ENCODE measurements around the gene FBXO31. TPM values are rescaled to one million over a fixed set of nuclear protein-coding genes. Genes with fewer than 3 reads are reported as not detected.

The FBXO31 gene
- total and polyA plus RNA-seq, 2 of the 13 experiments (the other 11 are each of a cell fraction or from before 2014, with no cell fraction given) = 92.4 to 101 TPM

DNA sequence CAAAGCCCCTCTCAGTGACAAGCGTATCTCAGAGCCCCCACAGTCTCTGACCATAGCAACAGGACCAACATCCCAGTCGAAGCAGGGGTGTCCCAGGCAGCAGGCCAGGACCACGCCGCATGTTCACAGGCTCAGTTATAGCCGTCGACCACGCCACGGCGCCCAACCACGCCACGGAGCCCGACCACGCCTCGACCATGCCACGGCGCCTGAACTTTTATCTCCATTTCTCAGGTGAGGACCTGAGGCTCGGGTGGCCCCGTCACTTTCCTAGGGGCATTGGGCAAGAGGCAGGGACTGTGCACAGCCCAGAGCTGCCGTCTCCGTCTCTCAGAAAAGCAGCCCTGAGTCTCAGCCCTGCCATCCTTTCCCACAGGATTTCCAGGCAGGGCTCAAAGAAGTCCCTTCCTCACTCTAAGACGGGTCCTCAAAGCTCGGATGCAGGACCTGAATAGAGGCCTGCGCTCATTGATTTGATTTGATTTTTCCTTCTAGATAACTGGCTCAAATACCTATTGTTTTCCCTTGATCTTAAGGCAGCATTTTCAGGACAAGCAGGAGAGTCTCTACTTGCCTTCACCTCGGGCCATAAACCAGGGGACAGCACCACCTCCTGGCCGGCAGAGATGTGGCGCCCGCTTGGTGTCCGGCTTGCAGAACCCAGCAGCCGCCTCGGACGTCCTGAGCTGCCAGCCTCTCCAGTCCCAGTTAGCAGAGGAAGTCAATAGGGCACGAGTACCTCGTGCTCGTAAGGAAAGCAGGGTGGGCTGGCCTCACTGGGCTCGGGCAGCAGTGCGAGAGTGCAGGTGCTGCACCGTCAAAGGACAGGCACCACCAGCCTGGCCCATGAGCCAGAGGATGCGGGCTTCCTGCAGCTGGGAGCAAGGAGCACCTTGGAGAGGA lies 105.1 kb downstream of the FBXO31 start (continued):
- TF ChIP-seq, protein P1, sequence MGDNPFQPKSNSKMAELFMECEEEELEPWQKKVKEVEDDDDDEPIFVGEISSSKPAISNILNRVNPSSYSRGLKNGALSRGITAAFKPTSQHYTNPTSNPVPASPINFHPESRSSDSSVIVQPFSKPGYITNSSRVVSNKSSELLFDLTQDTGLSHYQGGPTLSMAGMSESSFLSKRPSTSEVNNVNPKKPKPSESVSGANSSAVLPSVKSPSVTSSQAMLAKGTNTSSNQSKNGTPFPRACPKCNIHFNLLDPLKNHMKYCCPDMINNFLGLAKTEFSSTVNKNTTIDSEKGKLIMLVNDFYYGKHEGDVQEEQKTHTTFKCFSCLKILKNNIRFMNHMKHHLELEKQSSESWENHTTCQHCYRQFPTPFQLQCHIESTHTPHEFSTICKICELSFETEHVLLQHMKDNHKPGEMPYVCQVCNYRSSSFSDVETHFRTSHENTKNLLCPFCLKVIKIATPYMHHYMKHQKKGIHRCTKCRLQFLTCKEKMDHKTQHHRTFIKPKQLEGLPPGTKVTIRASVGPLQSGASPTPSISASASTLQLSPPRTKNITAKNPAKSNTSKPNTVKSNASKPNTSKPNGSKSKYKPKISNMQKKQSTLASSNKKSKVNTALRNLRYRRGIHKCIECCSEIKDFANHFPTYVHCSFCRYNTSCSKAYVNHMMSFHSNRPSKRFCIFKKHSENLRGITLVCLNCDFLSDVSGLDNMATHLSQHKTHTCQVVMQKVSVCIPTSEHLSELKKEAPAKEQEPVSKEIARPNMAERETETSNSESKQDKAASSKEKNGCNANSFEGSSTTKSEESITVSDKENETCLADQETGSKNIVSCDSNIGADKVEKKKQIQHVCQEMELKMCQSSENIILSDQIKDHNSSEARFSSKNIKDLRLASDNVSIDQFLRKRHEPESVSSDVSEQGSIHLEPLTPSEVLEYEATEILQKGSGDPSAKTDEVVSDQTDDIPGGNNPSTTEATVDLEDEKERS (CRISPR knock-in tag; IDR thresholded peaks at IDR 0.05) = 0 out of 2 replicates have a peak, but pooled peaks have one; percentile 35
- TF ChIP-seq SP140L (CRISPR knock-in tag; IDR thresholded peaks at IDR 0.05; ENCODE audit: borderline replicate concordance) (no peak), CEBPG (CRISPR knock-in tag; IDR thresholded peaks at IDR 0.05) (no peak), ZNF430 (CRISPR knock-in tag; IDR thresholded peaks at IDR 0.05) (no peak), ZNF24 (IDR thresholded peaks at IDR 0.05) (no peak), GFI1 (CRISPR knock-in tag; IDR thresholded peaks at IDR 0.05; ENCODE audit: borderline replicate concordance) (no peak)
- TF ChIP-seq, protein P2, sequence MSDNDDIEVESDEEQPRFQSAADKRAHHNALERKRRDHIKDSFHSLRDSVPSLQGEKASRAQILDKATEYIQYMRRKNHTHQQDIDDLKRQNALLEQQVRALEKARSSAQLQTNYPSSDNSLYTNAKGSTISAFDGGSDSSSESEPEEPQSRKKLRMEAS (IDR thresholded peaks at IDR 0.05) = no peak
- TF ChIP-seq, protein P3, sequence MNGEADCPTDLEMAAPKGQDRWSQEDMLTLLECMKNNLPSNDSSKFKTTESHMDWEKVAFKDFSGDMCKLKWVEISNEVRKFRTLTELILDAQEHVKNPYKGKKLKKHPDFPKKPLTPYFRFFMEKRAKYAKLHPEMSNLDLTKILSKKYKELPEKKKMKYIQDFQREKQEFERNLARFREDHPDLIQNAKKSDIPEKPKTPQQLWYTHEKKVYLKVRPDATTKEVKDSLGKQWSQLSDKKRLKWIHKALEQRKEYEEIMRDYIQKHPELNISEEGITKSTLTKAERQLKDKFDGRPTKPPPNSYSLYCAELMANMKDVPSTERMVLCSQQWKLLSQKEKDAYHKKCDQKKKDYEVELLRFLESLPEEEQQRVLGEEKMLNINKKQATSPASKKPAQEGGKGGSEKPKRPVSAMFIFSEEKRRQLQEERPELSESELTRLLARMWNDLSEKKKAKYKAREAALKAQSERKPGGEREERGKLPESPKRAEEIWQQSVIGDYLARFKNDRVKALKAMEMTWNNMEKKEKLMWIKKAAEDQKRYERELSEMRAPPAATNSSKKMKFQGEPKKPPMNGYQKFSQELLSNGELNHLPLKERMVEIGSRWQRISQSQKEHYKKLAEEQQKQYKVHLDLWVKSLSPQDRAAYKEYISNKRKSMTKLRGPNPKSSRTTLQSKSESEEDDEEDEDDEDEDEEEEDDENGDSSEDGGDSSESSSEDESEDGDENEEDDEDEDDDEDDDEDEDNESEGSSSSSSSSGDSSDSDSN (CRISPR knock-in tag; IDR thresholded peaks at IDR 0.05) = 0 out of 2 replicates have a peak, but pooled peaks have one; percentile 19
- TF ChIP-seq, protein P4, sequence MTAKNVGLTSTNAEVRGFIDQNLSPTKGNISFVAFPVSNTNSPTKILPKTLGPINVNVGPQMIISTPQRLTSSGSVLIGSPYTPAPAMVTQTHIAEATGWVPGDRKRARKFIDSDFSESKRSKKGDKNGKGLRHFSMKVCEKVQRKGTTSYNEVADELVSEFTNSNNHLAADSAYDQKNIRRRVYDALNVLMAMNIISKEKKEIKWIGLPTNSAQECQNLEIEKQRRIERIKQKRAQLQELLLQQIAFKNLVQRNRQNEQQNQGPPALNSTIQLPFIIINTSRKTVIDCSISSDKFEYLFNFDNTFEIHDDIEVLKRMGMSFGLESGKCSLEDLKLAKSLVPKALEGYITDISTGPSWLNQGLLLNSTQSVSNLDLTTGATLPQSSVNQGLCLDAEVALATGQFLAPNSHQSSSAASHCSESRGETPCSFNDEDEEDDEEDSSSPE (CRISPR knock-in tag; IDR thresholded peaks at IDR 0.05) = 0 out of 2 replicates have a peak, but pooled peaks have one; percentile 13
- TF ChIP-seq, protein P5, sequence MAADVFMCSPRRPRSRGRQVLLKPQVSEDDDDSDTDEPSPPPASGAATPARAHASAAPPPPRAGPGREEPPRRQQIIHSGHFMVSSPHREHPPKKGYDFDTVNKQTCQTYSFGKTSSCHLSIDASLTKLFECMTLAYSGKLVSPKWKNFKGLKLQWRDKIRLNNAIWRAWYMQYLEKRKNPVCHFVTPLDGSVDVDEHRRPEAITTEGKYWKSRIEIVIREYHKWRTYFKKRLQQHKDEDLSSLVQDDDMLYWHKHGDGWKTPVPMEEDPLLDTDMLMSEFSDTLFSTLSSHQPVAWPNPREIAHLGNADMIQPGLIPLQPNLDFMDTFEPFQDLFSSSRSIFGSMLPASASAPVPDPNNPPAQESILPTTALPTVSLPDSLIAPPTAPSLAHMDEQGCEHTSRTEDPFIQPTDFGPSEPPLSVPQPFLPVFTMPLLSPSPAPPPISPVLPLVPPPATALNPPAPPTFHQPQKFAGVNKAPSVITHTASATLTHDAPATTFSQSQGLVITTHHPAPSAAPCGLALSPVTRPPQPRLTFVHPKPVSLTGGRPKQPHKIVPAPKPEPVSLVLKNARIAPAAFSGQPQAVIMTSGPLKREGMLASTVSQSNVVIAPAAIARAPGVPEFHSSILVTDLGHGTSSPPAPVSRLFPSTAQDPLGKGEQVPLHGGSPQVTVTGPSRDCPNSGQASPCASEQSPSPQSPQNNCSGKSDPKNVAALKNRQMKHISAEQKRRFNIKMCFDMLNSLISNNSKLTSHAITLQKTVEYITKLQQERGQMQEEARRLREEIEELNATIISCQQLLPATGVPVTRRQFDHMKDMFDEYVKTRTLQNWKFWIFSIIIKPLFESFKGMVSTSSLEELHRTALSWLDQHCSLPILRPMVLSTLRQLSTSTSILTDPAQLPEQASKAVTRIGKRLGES (CRISPR knock-in tag; IDR thresholded peaks at IDR 0.05; ENCODE audit: borderline replicate concordance) = no peak
- TF ChIP-seq, protein P6, sequence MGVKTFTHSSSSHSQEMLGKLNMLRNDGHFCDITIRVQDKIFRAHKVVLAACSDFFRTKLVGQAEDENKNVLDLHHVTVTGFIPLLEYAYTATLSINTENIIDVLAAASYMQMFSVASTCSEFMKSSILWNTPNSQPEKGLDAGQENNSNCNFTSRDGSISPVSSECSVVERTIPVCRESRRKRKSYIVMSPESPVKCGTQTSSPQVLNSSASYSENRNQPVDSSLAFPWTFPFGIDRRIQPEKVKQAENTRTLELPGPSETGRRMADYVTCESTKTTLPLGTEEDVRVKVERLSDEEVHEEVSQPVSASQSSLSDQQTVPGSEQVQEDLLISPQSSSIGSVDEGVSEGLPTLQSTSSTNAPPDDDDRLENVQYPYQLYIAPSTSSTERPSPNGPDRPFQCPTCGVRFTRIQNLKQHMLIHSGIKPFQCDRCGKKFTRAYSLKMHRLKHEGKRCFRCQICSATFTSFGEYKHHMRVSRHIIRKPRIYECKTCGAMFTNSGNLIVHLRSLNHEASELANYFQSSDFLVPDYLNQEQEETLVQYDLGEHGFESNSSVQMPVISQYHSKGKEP (CRISPR knock-in tag; IDR thresholded peaks at IDR 0.05) = no peak

Data from HepG2 (cell line).